ENCODE data around the gene GNG3.

DNA sequence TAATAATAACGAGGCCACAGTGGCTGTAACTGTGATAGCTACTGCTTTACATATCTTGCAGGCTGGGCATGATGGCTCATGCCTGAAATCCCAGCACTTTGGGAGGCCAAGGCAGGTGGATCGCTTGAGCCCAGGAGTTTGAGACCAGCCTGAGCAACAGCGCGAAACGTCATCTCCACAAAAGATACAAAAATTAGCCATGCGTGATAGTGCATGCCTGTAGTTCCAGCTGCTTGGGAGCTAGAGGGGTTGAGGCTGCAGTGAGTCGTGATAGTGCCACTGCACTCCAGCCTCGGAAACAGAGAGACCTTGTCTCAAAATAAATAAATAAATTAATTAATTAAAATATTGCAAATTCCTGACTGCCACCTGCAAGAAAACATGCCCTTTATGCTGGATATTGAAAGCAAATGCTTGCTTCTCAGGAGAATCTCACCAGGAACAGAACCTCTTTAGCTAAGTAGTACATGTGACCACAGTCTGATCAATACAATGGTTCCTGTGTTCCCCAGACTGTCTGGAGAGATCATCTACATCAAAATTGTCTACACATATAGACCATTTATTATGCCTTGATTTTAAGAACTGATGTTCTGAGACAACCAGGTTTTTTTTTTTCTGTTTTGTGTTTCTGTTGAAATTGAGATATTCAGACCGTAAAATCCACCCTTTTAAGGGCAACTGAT is 40.1 kb downstream of the GNG3 start:
- TF ChIP-seq ISL1 (CRISPR knock-in tag; IDR thresholded peaks at IDR 0.05) (no peak), CREB5 (CRISPR knock-in tag; IDR thresholded peaks at IDR 0.05; ENCODE audit: low read depth) (no peak), TCF4 (CRISPR knock-in tag; IDR thresholded peaks at IDR 0.05; ENCODE audit: borderline replicate concordance) (no peak), OSR1 (CRISPR knock-in tag; IDR thresholded peaks at IDR 0.05) (no peak), POU6F1 (CRISPR knock-in tag; IDR thresholded peaks at IDR 0.05; ENCODE audit: borderline replicate concordance, low read depth) (no peak), ESRRG (CRISPR knock-in tag; IDR thresholded peaks at IDR 0.05) (no peak), ZFP30 (CRISPR knock-in tag; IDR thresholded peaks at IDR 0.05) (no peak), RARB (CRISPR knock-in tag; IDR thresholded peaks at IDR 0.05) (no peak), BACH2 (CRISPR knock-in tag; IDR thresholded peaks at IDR 0.05; ENCODE audit: borderline replicate concordance) (no peak), TOX (CRISPR knock-in tag; IDR thresholded peaks at IDR 0.05; ENCODE audit: borderline replicate concordance) (no peak), ARNTL (CRISPR knock-in tag; IDR thresholded peaks at IDR 0.05; ENCODE audit: borderline replicate concordance, low read depth) (no peak), ZNF565 (CRISPR knock-in tag; conservative IDR thresholded peaks at IDR 0.05; ENCODE audit: low read depth) (no peak)
- TF ChIP-seq, protein P1, sequence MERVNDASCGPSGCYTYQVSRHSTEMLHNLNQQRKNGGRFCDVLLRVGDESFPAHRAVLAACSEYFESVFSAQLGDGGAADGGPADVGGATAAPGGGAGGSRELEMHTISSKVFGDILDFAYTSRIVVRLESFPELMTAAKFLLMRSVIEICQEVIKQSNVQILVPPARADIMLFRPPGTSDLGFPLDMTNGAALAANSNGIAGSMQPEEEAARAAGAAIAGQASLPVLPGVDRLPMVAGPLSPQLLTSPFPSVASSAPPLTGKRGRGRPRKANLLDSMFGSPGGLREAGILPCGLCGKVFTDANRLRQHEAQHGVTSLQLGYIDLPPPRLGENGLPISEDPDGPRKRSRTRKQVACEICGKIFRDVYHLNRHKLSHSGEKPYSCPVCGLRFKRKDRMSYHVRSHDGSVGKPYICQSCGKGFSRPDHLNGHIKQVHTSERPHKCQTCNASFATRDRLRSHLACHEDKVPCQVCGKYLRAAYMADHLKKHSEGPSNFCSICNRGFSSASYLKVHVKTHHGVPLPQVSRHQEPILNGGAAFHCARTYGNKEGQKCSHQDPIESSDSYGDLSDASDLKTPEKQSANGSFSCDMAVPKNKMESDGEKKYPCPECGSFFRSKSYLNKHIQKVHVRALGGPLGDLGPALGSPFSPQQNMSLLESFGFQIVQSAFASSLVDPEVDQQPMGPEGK (CRISPR knock-in tag; IDR thresholded peaks at IDR 0.05; ENCODE audit: borderline replicate concordance) = no peak

Measured in SK-N-SH treated with all-trans-retinoic acid at 6 μM for 48 hours (cell line).